Measurements from ENCODE around the gene TIMM10. TPM values are rescaled to one million over a fixed set of nuclear protein-coding genes. Genes with fewer than 3 reads are reported as not detected.

TIMM10 gene
- total RNA-seq, 1 donor from 2014 or later: 61.0 TPM

DNA sequence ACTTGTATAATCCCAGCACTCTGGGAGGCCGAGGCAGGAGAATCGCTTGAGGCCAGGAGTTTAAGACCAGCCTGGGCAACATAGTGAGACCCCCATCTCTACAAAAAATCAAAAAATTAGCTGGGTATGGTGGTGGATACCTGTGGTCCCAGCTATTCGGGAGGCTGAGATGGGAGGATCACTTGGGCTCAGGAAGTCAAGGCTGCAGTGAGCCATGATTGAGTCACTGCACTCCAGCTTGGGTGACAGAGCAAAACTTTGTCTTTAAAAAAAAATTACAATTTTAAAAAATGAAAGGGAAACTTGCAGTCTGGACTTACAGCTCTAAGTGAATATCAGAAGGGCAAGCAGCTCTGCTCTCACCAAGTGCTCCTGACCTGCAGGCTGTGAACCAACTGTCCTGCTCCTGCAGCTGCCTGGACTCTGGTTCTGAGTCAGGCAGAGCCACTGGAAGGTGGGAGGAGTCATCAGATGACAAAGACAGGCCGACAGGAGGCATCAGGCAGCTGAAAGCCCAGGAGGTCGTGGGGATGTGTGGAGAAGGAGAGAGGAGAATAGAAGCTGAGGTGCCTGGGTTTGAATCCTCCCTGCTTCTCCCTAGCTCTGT, 16.4 kb upstream of the TIMM10 start:
- TF ChIP-seq, protein P1, sequence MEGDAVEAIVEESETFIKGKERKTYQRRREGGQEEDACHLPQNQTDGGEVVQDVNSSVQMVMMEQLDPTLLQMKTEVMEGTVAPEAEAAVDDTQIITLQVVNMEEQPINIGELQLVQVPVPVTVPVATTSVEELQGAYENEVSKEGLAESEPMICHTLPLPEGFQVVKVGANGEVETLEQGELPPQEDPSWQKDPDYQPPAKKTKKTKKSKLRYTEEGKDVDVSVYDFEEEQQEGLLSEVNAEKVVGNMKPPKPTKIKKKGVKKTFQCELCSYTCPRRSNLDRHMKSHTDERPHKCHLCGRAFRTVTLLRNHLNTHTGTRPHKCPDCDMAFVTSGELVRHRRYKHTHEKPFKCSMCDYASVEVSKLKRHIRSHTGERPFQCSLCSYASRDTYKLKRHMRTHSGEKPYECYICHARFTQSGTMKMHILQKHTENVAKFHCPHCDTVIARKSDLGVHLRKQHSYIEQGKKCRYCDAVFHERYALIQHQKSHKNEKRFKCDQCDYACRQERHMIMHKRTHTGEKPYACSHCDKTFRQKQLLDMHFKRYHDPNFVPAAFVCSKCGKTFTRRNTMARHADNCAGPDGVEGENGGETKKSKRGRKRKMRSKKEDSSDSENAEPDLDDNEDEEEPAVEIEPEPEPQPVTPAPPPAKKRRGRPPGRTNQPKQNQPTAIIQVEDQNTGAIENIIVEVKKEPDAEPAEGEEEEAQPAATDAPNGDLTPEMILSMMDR (IDR thresholded peaks at IDR 0.05; ENCODE audit: borderline replicate concordance): no peak
- Histone ChIP-seq H3K9me3 (replicated peaks) (no peaks in the 10 kb centered on the region), H3K4me3 (no peak overlapping the region), H3K27ac (replicated peaks) (no peak overlapping the region), H3K27me3 (ENCODE audit: low read depth) (no peaks in the 10 kb centered on the region), H3K4me1 (no peaks in the 10 kb centered on the region), H3K36me3 (peaks cover 38% of the 10 kb centered on the region)
- no peak for DNase-seq
- intact Hi-C loops (cut with micrococcal nuclease): no loop called here

DNA sequence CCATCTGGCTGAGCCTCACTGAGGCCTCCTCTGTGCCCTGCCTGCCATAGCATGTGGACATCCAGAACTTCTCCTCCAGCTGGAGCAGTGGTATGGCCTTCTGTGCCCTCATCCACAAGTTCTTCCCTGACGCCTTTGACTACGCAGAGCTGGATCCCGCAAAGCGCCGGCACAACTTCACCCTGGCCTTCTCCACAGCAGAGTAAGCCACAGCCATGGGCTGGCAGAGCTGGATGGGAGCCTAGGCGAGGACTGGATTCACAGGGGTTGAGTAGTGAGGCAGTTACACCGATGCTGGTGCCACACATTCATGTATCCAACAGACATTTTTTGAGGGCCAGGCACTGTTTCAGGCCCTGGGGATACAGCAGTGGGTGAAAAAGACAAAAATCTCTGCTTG, 15.9 kb upstream of the TIMM10 start:
- Histone ChIP-seq H3K4me3 (no peak overlapping the region), H3K36me3 (peaks cover 35% of the 10 kb centered on the region), H3K27ac (replicated peaks) (no peak overlapping the region), H3K9me3 (replicated peaks) (no peaks in the 10 kb centered on the region), H3K4me1 (no peaks in the 10 kb centered on the region), H3K27me3 (ENCODE audit: low read depth) (no peaks in the 10 kb centered on the region)
- TF ChIP-seq, protein P1 (IDR thresholded peaks at IDR 0.05; ENCODE audit: borderline replicate concordance): no peak
- intact Hi-C loops (cut with micrococcal nuclease): no loop called here
- DNase-seq: no peak

DNA sequence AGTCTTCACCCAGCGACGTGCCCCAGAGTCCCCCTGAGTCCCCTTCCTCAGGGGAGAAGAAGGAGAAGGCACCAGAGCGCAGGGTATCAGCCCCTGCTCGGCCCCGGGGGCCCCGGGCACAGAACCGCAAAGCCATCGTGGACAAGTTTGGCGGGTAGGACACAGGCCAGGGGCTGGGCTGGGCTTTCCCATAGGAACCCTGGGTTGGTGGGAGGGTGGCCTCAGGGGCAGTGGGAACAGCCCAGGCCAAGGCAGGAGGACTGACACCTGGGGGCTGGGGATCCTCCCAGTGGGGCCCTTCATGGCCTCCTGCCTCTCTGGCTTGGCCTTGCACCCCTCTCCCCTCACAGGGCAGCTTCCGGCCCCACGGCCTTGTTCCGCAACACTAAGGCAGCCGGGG, 15.3 kb upstream of the TIMM10 start:
- Histone ChIP-seq H3K27me3 (ENCODE audit: low read depth) (no peaks in the 10 kb centered on the region), H3K4me3 (no peak overlapping the region), H3K36me3 (peaks cover 29% of the 10 kb centered on the region), H3K4me1 (no peaks in the 10 kb centered on the region), H3K27ac (replicated peaks) (no peak overlapping the region), H3K9me3 (replicated peaks) (no peaks in the 10 kb centered on the region)
- TF ChIP-seq, protein P1 (IDR thresholded peaks at IDR 0.05; ENCODE audit: borderline replicate concordance): no peak
- intact Hi-C loops (cut with micrococcal nuclease): no loop called here
- DNase-seq: no peak

DNA sequence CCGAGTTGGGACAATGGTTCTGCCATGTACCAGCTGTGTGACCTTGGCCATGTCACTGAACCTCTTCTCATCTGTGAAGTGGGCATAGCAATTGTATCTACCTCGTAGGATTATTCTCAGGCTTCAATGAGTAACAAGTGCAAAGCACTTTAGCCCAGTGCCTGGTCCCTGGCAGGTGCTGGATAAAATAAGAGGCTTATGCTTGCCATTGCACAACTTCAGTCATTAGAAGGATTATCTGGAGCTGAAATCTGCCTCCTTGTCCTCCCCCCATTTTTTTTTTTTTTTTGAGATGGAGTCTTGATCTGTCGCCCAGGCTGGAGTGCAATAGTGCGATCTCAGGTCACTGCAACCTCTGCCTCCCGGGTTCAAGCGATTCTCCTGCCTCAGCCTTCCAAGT, 14.0 kb upstream of the TIMM10 start:
- TF ChIP-seq, protein P1 (IDR thresholded peaks at IDR 0.05; ENCODE audit: borderline replicate concordance): no peak
- Histone ChIP-seq H3K4me3 (no peak overlapping the region), H3K9me3 (replicated peaks) (no peaks in the 10 kb centered on the region), H3K36me3 (peaks cover 16% of the 10 kb centered on the region), H3K27ac (replicated peaks) (no peak overlapping the region), H3K27me3 (ENCODE audit: low read depth) (no peaks in the 10 kb centered on the region), H3K4me1 (no peaks in the 10 kb centered on the region)
- DNase-seq: no peak
- intact Hi-C loops (cut with micrococcal nuclease): no loop called here

DNA sequence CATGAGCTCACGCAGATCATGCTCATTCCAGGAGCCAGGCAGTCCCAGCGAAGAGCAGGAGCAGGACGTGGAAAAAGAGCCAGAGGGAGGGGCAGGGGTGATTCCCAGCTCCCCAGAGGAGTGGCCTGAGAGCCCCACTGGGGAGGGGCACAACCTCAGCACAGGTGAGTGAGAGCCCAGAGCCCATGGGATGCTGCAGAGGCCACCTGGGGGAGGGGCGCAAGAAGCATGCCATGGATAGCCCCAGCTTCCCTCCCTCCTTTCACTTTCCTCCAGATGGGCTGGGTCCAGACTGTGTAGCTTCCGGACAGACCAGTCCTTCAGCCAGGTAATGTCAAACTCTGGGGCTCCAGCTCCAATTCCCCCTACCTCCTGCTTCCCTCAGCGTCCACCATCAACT, 13.0 kb upstream of the TIMM10 start:
- intact Hi-C loops (cut with micrococcal nuclease): no loop called here
- H3K27me3 ChIP-seq (ENCODE audit: low read depth): no peaks in the 10 kb centered on the region
- H3K27ac ChIP-seq (replicated peaks): no peak overlapping the region
- H3K4me1 ChIP-seq: no peaks in the 10 kb centered on the region
- no peak for DNase-seq
- TF ChIP-seq, protein P1 (IDR thresholded peaks at IDR 0.05; ENCODE audit: borderline replicate concordance): no peak
- no peaks in the 10 kb centered on the region for H3K9me3 ChIP-seq (replicated peaks)
- no peak overlapping the region for H3K4me3 ChIP-seq
- H3K36me3 ChIP-seq: peaks cover 7% of the 10 kb centered on the region

All from left ventricle myocardium inferior (tissue), 1 donor.